NCI-H82 treated with DMSO at 0.1 percent for 48 hours (cell line): Measurements from ENCODE around the gene TFDP1.
"Not testable (repeated sequence)": the region's sequence is repeated elsewhere in the genome, so short reads cannot be mapped to it uniquely, and the experiment has no call there.

Source experiments
- DNase-seq: peaks from one replicate; lab custom pipeline; 2025; ENCODE audit not compliant: unreplicated experiment; lab: John Stamatoyannopoulos, UW

TFDP1 gene

GRCh38 chr13:113550453-113550852, 34.1 kb upstream of the TFDP1 start:
- no peak for DNase-seq

DNA sequence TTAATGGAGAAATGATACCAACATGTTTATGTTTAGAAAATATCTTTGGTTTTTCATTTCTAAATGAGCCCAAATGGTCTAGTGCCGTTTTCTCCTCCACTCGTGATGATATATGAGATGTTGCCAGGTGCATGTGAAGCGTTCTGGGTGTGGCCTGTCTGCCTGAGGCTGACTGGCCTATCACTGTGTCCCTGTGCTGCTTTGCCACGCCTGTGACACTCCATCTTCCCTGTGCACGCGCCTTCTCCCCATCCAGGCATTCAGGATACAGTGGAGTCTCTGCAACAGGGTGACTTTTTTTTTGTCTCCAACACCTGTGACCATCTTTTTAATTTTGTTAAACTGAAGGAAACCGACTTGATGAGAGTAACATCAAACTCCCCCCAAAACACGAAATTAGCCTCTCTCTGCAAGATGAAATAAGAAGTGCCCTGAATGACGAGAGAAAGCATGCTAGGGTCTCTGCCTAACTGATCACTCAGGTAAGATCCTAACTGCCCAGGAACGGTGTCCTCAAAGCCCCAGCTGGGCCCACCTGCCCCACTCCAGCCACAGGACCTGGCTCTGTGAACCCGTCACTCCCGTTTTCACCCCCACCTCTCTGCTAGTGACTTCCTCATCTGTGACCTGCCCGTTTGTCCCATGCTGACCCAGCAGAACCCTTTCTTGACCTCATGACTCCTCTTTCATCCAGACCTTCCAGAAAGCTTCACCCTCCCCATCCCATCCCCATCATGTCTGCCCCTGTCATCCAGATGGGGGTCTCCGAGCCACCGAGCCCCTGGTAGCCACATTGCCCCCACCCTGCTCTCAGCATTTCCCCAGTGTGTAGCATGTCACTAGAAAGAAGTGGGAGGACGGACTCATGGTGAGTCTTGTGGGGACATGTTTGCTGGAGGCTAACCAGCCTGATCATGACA, 33.2 kb upstream of the TFDP1 start:
- DNase-seq: no peak

DNA sequence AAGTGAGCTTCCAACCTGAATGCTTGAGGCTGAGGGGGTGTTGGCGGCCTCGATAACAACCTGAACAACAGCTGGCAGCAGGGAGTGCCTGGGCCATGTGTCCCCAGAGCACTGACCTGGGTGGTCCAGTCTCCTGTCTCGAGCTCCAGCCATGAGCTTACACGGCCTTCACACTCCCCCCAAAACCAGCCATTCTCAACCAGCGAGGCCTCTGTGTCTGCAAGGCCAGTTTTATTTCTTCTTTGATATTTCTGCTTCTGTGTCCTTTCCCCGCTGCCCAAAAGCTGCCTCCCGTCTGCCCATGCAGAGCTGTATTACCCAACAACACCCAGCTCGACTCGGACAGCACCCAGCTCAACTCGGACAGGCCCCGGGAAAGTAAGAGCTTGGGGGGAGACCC, 32.5 kb upstream of the TFDP1 start:
- DNase-seq: no peak

DNA sequence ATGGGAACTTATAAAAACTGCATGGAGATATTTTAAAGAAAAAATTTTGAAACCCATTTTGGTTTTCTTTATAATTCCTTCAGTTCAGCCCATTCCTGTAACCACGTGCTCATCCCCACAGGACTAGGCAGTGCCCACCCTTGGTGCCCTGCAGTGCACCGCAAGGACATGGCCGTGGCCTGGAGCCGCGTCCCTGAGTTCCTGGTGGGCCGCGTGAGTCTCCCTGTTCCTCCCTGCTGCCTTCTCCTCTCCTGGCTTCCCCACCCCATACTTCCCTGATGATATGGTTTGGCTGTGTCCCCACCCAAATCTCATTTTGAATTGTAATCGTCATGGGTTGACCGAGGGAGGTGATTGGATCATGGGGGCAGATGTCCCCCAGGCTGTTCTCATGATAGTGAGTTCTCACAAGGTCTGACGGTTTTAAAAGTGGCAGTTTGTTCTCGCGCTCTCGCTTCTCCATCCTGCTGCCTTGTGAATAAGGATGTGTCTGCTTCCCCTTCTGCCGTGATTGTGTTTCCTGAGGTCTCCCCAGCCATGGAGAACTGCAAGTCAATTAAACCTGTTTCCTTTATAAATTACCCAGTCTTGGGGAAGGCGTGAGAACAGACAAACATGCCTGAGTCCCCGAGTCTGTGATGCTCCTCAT, 31.6 kb upstream of the TFDP1 start:
- DNase-seq: no peak

DNA sequence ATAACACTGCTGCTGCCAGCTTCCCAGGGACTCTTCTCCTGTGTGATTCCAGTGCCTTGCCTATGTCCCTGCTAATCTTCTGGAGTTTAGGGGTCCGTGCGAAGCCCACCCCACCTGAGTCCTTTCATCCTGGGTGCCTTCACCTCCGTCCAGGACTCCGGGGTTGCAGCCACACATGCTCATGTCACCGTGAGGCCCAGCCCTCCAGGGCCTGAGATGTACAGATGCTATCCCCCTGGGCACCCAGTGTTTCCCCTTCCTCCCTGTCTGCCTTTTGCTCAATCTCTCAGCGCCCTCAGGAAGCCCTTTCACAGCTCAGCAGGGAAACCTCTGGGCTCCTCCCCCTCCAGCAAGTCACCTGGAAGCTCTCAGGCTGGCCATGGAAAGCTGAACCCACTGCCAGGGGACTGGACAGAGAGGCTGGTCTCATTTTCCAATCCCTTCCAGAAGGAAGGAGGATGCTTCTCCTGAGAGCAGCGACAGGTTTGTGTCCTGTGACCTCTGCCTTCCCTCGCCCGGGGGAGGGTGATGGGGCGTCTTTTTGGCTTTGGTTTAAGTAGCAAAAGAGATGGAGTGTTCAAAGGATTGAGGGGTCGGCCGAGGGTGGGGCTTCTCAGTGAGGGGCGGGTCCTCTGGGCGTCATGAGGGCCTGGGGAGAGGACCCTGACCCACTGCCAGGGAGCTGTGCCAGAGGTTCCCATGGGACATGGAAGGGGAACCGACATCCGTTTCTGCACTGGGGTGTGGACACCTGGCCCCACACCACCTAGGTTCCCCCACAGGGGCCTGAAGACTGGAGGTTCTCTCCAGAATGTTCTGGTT, 30.8 kb upstream of the TFDP1 start:
- no peak for DNase-seq

DNA sequence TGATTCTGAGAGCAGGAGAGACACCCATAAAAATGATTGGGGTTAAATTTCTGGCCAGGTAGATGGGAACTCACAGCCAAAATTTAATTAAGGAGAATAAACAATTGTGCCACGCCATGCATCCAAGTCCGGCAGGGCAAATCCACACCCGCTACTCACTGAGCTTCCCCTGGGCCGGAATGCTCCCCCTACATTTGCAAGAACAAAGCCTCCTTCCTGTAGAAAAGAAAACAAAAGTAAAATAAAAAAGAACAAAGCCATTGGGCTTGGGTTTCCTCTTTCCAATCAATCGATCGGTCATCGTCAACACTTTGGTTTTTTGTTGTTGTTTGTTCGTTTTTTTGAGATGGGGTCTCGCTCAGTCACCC, 30.2 kb upstream of the TFDP1 start:
- DNase-seq: no peak

DNA sequence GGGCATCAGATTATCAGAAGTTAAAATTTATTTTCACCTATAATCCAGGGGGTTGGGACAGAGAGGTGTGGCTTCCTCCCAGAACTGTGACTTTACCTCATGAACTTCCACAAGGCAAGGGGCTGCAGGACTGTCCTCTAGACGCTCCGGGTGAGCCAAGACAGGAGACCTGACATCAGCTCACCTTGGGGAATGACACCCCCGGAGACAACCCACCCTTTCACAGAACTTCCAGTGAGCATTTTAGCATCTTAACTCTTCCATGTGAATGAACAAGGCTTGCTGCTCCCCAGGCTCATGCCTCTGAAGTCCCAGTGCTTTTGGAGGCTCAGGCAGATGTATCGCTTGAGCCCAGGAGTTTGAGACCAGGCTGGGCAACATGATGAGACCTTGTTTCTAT, 29.4 kb upstream of the TFDP1 start:
- no peak for DNase-seq

DNA sequence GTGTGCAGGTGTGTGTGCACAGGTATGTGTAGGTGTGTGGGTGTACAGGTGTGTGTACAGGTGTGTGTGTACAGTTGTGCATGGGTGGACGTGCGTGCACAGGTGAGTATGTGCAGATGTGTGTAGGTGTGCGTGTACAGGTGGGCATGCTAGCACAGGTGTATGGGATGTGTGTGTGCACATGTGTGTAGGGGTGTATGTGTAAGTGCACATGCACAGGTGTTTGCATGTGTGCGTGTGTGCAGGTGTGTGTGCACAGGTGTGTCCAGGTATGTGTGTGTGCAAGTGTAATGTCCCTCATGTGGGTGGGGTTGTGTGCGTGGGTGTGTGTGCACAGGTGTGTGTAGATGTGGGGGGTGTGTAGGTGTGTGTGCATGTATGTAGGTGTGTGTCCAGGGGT, 27.5 kb upstream of the TFDP1 start:
- DNase-seq: no peak

- no peak for DNase-seq
Observed at GRCh38 chr13:113558461-113558860, 26.1 kb upstream of the TFDP1 start.

- no peak for DNase-seq
Observed at GRCh38 chr13:113559061-113559460, 25.5 kb upstream of the TFDP1 start.

DNA sequence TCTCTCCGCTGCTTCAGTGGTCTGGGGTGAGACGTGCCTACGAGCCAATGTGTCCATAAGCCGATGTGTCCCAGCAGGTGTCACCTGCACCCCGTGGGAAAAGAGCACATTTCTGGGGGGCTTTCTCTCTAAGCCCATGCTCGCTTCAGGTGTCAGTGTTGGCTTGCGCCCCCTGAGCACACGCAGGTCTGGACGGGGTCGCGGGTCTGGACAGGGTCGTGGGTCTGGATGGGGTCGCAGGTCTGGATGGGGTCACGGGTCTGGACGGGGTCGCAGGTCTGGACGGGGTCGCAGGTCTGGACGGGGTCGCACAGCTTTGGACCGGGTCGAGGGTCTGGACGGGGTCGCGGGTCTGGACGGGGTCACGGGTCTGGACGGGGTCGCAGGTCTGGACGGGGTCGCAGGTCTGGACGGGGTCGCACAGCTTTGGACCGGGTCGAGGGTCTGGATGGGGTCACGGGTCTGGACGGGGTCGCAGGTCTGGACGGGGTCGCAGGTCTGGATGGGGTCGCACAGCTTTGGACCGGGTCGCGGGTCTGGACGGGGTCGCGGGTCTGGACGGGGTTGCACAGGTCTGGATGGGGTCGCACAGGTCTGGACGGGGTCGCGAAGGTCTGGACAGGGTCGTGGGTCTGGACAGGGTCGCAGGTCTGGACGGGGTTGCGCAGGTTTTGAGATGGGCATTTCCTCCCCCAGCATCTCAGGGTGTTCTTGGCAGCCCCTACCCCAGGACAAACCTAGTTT, 24.5 kb upstream of the TFDP1 start:
- no peak for DNase-seq

GRCh38 chr13:113560645-113561416, 23.7 kb upstream of the TFDP1 start:
- DNase-seq: no peak

DNA sequence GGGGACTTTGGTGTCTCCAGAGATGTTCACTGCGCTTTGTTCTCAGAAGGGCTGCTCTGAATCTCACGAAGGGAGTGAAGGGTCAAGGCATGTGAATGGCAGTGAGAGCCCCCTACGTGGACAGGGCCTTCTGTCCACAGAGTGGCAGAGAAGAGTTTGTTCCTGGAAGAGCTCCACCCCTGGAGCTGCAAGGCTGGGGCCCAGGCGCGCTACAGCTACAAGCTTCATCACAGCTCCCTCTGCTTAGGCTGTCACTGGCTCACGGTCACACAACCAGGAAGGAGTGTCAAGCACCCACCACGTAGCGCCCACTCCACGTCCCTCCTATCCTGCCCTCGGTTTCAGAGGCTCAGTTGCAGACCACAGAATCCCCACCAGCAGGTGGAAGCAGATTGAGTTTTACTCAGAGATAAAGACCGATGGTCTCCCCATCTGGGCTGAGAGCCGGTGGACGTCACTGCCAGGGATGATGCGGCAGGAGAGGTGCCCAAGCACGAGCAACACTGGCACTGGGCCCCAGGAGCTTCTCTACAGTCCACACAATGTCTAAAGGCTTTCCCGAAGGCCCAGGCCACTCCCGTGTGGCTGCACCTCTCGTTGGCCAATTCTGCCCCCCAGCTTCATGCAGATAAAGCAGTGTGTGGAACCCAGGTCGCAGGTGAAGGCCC, 23.0 kb upstream of the TFDP1 start:
- no peak for DNase-seq

- DNase-seq: peak; percentile 30
Observed at GRCh38 chr13:113562085-113562749, 22.3 kb upstream of the TFDP1 start.

- no peak for DNase-seq
Observed at GRCh38 chr13:113562844-113563243, 21.7 kb upstream of the TFDP1 start.

GRCh38 chr13:113563511-113563910, 21.0 kb upstream of the TFDP1 start:
- DNase-seq: not testable (repeated sequence)

DNA sequence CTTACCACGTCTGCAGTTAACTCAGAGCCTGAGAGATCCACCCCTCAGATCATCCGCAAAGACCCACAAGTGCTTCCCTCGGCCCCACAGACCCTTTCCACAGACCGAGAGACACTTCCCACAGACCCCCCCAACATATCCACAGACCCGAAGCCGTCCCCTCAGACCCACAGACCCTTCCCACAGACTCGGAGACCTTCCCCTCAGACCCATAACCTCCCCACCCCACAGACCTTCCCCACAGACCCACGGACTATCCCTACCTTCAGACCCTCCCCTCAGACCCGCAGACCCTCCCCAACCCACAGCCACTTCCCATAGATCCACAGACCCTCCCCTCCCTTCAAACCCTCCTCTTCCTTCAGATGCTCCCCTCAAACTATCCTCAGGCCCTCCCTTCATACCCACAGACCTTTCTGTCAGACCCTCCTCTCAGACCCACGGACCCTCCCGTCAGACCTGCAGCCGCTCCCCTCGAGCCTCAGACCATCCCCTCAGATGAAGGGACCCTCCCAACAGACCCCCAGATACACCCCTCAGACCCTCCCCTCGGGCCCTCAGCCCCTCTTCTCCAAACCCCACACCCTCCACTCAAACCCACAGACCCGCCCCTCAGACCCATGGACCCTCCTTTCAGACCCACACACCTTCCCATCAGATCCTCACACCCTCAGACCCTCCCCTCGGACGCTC, 20.1 kb upstream of the TFDP1 start:
- no peak for DNase-seq

GRCh38 chr13:113565526-113566226, 18.9 kb upstream of the TFDP1 start:
- no peak for DNase-seq
